Stimulated activated CD4-positive, alpha-beta T cell treated with anti-CD3 and anti-CD28 coated beads, Interleukin-15, amount 100 ng/mL, for 24 hours (primary cell): Measurements from ENCODE around the gene TP53RK.
"Not testable (repeated sequence)": the region's sequence is repeated elsewhere in the genome, so short reads cannot be mapped to it uniquely, and the experiment has no call there.

ENCODE experiments used
- DNase-seq: peaks from one replicate; pipeline ENCODE4 v3.0.0-alpha.2; 2020

The TP53RK gene

DNA sequence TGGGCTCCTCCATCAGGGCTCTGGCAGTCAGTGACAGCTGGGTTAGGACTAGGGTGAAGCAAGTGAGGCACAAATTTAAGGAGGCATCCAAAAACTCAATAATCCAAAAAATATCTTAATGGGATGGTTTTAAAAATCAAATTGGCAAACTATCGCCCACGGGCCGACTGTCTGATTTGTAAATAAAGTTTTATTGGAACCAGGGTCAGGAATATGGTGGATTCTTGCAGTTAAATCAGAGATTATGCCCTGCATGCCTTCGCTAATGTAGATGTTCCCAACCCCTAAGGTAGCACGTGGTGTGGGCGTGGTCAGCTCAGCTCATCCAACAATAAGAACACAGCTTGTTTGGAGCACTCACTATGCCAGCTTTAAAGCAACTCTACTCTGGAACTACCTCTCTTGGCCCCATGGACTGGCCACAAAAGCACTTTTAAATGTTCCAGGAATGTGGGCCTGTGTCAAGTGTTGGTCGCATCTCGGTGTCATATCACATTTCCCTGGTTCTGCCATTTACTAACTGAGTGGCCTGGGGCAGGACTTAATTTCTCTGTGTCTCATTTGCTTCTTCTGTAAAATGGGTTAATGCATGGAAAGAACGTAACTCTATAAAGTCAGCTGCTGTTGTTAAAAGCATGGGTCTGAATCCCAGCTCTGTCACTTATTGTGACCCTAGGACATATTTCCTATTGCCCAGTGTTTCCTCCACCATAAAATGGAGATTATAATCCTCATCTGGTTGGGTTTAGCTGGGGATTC, 7.0 kb downstream of the TP53RK start:
- DNase-seq = no peak

DNA sequence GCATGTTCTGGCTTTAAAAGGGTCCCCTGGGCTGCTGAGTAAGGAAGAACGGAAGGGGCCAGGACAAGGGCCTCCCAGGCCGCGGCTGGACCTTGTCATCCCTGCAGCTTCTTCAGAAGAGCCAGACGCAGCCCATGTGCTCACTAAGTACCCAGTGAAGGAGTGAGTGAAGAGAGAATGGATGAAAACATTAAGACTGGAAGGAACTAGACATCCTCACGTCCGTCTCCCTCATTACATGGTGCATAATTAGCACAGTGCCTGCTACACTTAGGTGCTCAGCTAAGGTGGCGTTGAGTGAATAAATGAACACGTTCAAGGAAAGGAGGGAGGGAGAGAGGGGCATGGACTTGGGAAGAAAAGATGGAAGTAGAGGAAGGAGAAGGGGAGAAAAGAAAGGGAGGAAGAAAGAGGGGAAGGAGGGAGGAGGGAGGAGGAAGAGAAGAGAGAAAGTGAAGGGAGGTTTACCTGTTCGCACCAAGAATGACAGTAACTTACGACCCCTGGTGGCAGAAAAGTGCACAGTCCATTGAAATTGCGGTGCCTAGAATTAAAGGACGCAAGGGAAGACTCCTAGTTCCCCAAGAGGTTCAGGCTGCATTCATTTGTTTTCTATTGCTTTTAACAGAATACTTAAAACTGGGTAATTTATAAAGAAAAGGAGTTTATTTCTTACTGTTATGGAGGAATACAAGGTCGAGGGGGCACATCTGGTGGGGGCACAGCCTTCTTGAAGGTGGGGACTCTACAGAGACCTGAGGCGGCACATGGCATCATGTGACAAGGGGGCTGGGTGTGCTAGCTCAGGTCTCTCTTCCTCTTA, 8.0 kb downstream of the TP53RK start:
- peak; percentile 76 for DNase-seq

DNA sequence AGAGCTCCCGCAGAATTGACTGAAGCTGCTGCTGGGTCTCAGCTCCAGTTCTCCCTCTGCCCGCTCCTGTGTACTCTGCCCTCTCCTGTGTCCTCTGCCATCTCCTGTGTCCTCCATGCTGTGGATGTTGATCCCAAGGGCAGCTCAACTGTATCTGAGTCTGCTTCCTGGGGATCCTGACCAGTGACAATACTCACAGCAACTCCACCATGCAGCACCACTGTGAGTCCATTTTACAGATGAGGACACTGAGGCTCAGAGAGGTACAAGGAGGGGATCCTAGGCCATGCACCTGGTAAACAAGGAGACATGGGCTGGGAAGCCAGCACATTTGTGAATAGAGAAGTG, 8.6 kb downstream of the TP53RK start:
- DNase-seq = no peak

DNA sequence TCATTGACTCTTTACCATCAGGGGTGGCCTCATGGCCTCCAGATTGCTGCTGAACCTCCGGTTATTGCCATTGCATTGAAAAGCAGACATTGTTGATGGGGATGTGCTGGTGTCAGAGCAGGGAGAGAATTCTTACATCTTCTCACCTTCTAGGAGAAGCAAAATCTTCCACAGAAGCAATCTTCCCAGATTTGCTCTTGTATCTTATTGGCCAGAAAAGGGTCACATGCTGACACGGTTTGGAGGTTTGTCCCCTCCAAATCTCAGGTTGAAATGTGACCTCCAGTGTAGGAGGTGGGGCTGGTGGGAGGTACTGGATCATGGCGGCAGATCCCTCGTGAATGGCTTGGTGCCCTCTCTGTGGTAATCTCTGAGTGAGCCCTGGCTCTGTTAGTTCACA, 10.7 kb downstream of the TP53RK start:
- DNase-seq = no peak

DNA sequence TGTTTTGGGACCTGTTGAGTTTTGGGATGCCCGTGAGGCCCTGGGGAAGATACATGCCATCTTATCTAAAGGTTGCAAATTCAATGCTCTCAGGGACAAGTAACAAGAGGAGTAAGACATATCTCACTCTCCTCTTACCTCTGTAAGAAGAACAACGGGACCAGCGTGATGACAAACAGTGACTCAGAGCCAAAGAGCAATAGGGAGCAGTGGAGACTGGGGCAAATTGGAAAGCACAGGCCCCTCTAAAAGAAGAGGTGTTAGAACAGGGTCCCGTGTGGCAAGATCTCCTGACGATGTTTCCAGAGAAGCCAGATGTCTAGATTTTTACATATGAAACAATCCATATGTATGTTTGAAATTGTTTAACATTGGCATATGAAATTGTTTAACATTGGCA, 11.6 kb downstream of the TP53RK start:
- no peak for DNase-seq

DNA sequence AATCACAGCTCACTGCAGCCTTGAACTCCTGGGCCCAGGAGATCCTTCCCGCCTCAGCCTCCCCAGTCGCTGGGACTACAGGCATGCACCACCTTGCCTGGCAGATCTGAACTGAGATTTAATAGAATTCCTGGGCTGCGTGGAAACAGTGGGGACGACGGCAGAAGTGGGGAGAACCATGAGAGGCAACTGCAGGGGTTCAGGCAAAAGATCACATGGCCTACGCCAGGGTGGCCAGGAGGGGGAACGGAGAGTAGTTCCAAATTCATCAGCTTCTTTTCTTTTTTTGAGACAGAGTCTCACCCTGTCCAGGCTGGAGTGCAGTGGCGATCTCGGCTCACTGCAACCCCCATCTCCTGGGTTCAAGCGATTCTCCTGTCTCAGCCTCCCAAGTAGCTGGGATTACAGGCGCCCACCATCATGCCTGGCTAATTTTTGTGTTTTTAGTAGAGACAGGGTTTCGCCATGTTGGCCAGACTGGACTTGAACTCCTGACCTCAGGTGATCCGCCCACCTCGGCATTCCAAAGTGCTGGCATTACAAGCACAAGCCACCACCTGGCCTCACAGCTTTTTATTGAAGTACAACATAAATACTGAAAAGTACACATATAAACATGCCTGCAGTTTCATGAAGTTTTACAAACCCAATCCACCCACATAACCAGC, 12.5 kb downstream of the TP53RK start:
- DNase-seq = not testable (repeated sequence)

DNA sequence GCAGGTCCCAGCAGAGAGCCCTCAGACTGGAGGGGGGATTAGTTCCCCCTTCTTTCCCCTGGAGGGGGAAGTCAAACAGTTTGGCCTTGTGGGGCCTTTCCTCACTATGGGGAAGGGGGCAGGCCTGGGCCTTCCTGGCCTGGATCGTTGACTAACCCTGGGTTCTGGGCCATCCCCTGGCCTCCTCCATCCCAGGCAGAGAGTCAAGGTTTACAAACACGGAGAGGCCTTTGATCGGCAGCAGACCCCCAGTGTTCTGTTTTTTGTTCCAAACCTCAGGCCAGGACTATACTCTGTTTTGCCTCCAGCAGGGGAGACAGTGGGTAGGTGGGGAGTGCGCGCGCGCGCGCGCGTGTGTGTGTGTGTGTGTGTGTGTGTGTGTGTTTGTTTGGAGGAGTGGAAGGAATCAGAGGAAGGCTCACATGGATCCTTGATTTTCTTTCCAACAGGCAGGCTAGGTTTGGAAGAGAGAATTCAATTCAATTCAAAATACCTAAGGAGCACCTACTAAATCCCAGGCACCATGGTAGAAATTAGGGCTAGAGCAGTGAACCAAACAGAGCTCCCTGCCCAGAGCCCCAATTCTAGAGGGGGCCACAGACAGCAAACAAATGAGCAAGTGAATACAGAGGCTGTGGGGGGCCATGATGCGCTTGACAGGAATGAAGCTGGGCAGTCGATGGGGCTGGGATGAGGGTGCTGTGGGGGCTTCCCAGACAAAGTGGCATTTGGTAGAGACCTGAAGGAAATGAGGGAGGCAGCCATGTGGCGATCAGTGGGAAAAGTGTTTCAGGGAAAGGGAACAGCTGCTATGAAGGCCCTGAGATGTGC, 14.8 kb downstream of the TP53RK start:
- no peak for DNase-seq

DNA sequence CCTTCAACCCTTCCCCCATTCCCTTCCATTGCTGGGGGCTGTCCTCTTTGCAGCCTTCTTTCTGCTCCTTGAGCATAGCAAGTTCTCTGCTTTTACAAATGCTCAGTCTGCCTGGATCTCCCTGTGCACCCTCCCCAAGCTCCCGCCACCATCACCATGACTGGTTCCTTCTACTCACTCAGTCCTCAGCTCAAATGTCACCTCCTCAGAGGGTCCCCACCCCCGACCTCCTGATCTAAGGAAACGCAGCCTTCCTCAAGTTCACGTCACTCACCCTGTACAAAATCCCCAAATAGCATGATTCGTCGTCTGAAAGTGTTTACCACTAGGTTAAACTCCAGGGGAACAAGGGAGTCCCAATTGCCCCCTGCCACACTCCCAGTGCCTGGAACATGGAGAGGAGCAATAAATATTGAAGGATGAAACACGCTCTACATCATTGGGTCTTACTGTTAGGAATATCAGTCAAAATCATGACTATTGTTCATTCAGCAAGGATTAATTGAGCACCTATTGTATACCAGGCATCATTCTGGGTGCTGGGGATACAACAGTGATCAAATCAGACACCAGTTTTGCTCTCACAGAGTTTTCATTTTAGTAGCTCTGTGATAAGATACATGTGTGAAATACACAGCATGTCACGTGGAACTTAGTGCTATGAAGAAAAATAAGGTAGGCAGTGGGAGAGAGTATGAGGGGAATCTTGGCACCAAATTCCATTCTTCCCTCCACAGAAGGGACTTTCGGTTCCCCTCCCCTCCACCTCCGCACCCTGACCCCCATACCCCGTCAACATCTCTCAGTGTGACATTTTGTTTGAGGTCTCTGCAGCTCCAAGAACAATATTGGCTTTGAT, 15.6 kb downstream of the TP53RK start:
- no peak for DNase-seq

DNA sequence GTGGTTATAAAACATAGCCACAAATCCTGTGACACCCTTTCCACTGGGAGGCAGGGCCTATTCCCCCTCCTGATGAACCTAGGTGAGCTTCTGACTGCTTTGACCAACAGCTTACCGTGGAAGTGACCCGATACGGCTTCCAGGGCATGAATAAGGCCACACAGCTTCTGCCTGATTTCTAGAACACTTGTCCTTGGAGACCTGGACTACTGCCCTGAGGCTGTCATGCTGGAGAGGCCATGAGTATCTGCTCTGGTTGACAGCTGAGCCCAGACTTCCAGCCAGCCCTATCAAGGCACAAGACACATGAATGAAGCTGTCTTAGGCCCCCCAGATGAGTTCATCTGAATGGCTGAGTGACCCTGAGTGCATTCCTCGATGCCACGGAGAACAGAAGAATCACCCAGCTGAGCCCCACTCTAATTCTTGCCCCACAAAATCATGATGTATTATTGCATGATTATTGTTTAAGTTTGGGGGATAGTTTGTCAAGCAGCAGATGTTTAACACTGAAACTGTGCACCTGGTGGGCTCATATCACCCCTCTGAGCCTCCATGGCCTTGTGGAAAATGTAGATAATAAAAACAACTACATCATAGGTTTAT, 16.6 kb downstream of the TP53RK start:
- no peak for DNase-seq

DNA sequence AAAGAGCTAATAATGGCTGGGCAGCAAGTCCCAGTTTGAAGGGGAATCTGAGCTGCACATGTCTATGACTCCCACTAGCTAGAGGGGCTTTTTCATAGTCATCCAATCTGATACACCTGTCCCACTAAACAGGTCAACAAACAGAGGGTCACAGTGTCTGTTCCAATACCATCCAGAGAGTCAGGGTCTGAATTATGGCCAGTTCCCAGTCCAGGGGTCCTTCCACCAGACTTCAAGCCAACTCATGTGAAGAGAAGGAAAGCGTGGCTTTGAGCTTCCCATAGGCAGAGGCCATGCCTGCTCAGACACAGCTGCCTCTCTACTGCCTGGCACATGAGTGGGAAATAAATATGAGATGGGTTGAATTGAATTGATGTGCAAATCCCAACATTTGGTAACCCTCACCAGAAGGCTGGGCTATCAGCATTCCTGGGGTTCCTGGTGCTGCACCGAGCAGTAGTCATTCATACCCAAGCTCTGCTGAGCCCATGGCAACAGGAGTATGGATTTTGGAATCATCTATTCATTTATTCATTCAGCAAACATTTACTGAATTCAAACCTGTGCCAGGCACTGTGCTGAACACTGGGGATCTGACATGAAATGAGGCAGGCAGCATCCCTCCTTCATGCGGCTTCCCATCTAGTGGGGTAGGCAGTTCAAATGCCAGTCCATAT, 17.2 kb downstream of the TP53RK start:
- DNase-seq = no peak

DNA sequence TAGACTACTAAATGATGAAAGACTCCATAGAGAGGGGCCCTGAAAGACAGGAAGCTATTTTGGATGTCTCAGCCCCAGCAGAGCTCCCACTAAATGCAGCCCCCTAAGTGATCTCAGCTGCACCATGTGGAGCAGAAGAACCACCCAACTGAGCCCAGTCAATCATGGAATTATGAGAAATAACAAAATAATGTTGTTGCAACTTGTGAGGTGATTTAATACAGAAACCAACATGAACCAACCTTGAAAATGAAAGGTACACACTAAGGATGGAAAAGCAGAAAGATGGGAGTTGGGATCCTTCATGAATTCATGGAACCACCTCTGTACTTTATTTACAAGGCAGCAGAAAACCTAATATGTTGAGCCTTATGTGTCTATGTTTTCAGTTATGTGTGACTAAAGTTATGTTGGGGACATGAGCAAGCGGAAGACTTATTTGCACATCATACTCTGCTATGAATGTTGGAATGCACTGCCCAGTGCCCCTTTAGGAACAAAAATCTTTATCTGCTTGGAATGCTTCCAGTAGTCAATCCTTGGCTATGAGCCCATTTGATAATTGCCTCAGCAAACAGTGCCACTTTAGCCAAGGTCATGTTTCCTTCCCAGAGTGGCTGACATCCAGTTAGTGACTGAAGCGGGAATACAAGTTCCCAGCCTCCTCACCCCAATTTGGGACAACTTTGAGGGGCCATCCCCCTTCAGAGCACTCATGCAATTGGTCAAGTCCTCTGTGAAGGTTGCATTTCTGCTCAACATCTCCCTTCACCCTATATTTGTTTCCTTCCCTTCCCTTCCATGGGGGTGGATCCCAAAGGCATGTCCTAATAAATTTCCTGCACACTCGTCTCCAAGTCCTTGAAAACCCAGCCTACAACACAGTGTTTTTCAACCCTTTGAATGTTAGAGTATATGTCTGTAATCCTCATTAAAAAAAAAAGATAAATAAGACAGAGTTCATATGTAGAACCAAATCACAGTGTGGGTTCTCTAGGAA, 18.4 kb downstream of the TP53RK start:
- DNase-seq = no peak

DNA sequence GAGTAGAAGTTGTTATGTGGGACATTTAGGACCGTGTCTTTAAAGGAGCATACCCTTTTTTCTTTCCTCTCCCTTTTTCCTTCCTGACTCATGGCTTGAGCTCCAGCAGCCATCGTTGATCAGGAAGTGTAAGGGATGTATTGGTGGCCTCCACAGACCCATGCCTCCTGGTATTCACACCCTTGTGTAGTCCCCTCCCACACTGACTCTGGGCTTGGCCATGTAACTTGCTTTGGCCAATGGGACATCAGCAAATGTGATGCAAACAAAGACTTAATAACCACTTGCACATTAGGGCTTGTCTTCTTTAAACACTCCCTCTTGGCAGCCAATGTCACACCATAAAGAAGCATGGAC, 19.0 kb downstream of the TP53RK start:
- no peak for DNase-seq

DNA sequence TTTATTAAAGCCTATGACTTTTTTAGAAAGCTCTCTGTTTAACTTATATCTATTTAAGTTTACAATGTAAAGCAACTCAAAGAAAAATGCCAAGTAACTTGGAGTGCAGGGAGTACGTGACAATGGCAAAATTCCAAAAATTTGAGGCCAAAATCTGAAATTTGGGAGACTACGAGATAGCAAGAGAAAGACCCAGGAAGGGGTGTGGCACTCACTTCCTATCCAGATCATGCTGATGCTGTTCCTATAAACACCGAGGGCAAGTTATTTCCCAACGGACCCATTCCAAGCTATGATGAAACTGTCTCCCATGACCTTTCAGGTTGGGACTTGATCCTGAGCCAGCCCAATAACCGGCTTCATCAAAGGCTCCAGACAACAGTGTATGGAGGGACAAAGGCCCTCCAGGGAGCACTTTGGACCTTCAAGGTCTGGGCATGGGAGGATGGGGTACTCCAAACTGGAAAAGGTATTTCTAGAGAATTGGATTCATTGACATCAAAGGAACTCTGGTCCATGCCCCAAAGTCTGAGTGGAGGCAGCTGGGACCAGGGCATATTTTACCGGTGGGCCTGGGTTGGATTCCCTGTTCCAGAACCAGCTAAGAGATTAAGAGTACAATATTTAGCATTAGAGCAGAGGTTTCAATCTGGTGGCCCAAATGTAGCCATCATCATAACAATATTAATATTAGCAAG, 22.3 kb downstream of the TP53RK start:
- DNase-seq = no peak

DNA sequence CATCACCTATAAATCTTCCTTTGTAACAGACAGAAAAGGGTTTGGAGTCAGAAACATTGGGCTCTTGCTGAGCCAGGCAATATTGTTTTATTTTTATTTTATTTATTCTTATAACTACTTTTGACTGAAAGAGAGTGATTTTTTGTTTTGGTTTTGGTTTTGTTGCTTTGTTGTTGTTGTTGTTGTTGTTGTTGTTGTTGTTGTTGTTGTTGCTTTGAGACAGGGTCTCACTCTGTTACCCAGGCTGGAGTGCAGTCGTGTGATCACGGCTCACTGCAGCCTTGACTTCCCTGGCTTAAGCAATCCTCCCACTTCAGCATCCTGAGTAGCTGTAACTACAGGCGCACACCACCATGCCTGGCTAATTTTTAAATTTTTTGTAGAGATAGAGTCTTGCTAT, 22.9 kb downstream of the TP53RK start:
- no peak for DNase-seq

DNA sequence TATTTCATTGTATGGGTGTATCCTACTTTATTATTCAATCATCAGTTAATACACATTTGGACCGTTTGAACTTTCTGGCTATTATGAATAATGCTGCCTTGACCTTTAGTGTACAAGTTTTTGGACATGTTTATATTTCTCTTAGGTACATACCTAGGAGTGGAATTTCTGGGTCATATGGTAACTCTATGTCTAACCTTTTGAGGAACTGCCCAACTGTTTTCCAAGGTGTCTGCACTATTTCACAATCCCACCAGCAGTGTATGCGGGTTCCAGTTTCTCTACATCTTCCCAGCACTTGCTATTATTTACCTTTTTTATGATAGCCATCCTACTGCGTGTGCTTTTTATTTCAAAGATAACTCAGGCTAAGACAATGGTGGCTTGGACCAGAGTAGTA, 23.6 kb downstream of the TP53RK start:
- DNase-seq = no peak

DNA sequence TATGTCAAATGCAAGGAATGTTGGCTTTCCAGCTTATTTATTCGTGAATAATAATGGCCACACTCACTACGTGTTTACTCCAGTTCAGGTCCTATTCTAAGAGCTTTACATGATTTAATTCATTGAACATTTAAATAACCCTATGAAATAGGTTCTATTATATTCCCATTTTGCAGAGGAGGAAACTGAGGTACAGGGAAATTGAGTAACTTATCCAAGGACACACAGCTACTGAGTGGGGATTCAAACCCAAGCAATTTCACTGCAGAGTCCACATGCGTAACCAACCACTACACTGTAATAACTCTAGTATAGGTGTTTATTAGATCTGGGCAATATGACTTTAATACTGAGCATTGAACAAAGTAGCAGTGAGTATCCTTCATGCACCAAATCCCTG, 25.7 kb downstream of the TP53RK start:
- no peak for DNase-seq

DNA sequence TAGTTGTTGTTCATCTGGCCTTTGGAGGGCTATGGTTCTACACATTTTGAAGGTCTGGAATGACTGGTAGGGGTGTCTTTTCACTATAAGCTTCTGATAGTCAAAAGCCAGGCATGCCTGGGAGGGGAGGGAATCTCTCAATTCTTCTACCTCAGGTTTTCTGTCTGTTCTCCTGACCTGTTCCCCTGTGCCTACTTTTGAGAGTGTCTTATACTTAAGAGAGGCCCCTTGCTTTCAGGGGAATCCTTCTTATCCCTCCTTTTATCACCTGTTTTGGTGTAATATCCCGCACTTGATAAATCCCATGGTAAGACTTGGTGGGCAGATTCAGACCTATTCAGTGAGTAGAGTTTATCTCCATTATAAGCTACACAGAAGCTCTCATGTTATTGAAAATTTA, 27.6 kb downstream of the TP53RK start:
- no peak for DNase-seq

DNA sequence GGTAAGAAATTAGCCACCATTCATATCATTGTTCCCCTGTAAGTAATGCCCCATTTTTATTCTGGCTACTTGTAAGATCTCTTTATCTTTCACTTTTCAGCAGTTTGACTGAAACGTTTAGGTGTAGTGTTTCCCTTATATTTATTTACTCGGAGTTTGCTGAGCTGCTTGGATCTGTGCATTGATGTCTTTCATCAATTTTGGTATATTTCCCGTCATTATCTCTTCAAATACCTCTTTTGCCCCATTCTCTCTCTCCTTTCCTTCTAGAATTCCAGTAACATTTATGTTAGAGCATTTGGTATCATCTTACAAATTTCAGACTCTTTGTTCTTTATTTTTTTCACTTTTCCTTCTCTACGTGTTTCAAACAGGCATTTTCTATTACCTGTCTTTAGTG, 28.8 kb downstream of the TP53RK start:
- no peak for DNase-seq

DNA sequence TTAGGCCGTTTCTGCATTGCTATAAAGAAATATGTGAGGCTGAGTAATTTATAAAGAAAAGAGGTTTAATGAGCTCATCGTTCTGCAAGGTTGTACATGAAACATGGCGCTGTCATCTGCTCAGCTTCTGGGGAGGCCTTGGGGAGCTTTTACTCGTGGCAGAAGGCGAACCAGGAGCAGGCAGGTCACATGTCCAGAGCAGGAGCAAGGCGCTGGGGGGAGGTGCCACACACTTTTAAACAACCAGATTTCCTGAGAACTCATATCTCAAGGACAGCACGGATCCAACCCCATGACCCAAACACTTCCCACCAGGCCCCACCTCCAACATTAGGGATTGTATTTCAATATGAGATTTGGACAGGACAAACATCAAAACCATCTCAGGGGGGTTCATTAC, 31.6 kb downstream of the TP53RK start:
- DNase-seq = no peak
